Measurements from ENCODE around the gene AP3B1. TPM values are rescaled to one million over a fixed set of nuclear protein-coding genes. Genes with fewer than 3 reads are reported as not detected.

The AP3B1 gene
- total RNA-seq, 1 experiment from 2014 or later: 45.3 TPM

DNA sequence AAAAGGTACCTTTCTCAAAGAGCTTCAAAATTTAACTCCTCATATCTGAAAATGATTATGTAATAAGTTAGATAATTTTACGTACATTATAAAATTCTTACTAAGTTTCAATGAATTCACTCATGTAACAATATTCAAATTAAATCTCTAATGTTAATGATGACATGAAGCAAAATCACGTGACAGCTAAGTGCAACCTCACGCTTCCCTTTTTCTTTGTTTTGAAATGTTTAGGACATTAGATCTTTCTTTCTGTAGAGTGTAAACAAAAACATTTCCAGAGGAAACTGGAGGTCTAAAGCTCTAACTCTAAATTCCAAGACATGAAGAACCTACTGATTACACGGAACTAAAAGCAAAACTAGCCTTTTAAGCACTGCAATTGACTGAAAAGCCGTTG is 291.0 kb downstream of the AP3B1 start:
- Histone ChIP-seq H3K4me1 (ENCODE audit: insufficient read depth, low read length, poor library complexity, severe bottlenecking) (no peaks in the 10 kb centered on the region), H3K36me3 (ENCODE audit: insufficient read depth, low read length, poor library complexity, severe bottlenecking) (no peaks in the 10 kb centered on the region), H3K27ac (ENCODE audit: low read depth, low read length, poor library complexity, severe bottlenecking) (no peak overlapping the region), H3K27me3 (replicated peaks; ENCODE audit: insufficient read depth, low read depth, low read length, poor library complexity) (no peaks in the 10 kb centered on the region), H3K9me3 (ENCODE audit: low read depth, low read length, poor library complexity, severe bottlenecking) (no peaks in the 10 kb centered on the region), H3K4me3 (ENCODE audit: low read depth, low read length, poor library complexity, severe bottlenecking) (no peak overlapping the region)
- no peak for TF ChIP-seq EZH2 (IDR thresholded peaks at IDR 0.05; ENCODE audit: borderline replicate concordance, low read depth, low read length, poor library complexity, severe bottlenecking)
- TF ChIP-seq, protein P1, sequence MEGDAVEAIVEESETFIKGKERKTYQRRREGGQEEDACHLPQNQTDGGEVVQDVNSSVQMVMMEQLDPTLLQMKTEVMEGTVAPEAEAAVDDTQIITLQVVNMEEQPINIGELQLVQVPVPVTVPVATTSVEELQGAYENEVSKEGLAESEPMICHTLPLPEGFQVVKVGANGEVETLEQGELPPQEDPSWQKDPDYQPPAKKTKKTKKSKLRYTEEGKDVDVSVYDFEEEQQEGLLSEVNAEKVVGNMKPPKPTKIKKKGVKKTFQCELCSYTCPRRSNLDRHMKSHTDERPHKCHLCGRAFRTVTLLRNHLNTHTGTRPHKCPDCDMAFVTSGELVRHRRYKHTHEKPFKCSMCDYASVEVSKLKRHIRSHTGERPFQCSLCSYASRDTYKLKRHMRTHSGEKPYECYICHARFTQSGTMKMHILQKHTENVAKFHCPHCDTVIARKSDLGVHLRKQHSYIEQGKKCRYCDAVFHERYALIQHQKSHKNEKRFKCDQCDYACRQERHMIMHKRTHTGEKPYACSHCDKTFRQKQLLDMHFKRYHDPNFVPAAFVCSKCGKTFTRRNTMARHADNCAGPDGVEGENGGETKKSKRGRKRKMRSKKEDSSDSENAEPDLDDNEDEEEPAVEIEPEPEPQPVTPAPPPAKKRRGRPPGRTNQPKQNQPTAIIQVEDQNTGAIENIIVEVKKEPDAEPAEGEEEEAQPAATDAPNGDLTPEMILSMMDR (conservative IDR thresholded peaks at IDR 0.05; ENCODE audit: low read depth, low read length): no peak
- DNase-seq (ENCODE audit: low spot score): no peak
- ChIA-PET POLR2A (ENCODE audit: low non-redundant PET) (no interaction called here), CTCF (no interaction called here)
- intact Hi-C loops (cut with micrococcal nuclease; ENCODE audit: unreplicated experiment): loop anchor here (10.0 kb wide), 1 partner anchor 439 kb away; no protein-coding TSS in a partner anchor
- BruUV-seq (replicated peaks): no TSS peak

DNA sequence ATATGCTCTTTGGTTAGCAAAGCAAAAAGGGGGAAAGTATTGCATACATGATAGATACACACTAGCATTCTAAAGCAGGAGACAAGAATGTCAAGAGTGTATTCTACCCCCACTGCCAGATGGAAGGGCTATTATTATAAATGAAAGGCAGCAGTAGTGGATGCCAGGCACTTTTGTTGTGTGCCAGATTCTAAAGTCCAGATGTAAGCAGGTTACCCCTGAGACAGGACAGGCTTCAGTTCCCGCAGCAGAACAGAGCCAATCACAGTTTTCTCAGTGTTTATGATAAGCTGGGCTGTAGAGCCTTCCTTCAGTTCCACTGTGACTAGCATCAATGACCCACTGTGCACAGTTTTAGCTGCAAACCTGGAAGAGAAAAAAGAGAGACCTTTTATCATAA is 291.8 kb downstream of the AP3B1 start:
- BruUV-seq (replicated peaks): no TSS peak
- CTCF ChIA-PET: no interaction called here
- Histone ChIP-seq H3K9me3 (ENCODE audit: low read depth, low read length, poor library complexity, severe bottlenecking) (no peaks in the 10 kb centered on the region), H3K36me3 (ENCODE audit: insufficient read depth, low read length, poor library complexity, severe bottlenecking) (no peaks in the 10 kb centered on the region), H3K4me1 (ENCODE audit: insufficient read depth, low read length, poor library complexity, severe bottlenecking) (no peaks in the 10 kb centered on the region), H3K4me3 (ENCODE audit: low read depth, low read length, poor library complexity, severe bottlenecking) (no peak overlapping the region), H3K27ac (ENCODE audit: low read depth, low read length, poor library complexity, severe bottlenecking) (no peak overlapping the region), H3K27me3 (replicated peaks; ENCODE audit: insufficient read depth, low read depth, low read length, poor library complexity) (no peaks in the 10 kb centered on the region)
- no peak for DNase-seq (ENCODE audit: low spot score)
- POLR2A ChIA-PET (ENCODE audit: low non-redundant PET): no interaction called here
- TF ChIP-seq, protein P1 (conservative IDR thresholded peaks at IDR 0.05; ENCODE audit: low read depth, low read length): no peak
- TF ChIP-seq EZH2 (IDR thresholded peaks at IDR 0.05; ENCODE audit: borderline replicate concordance, low read depth, low read length, poor library complexity, severe bottlenecking): no peak
- intact Hi-C loops (cut with micrococcal nuclease; ENCODE audit: unreplicated experiment): loop anchor here (10.0 kb wide), 1 partner anchor 438 kb away; no protein-coding TSS in a partner anchor

DNA sequence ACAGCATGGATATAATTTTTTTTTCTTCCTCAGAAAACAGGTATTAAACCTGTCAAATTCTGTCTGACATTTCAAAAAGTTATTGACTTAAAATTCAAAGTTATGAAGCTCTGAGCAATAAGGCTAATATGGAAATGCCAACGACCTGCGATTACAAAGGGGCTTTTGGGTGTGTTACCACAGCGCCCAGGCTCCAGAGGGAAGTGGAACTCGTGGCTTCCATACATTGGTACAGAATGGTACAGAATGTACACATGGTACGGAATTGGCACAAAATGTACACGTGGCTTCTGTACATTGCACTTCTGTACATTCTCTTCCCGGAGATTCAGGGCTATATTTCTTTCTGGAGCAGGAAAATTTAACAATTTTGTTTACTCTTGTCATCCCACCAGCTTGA is 293.3 kb downstream of the AP3B1 start:
- Histone ChIP-seq H3K4me1 (ENCODE audit: insufficient read depth, low read length, poor library complexity, severe bottlenecking) (no peaks in the 10 kb centered on the region), H3K27me3 (replicated peaks; ENCODE audit: insufficient read depth, low read depth, low read length, poor library complexity) (no peaks in the 10 kb centered on the region), H3K36me3 (ENCODE audit: insufficient read depth, low read length, poor library complexity, severe bottlenecking) (no peaks in the 10 kb centered on the region), H3K9me3 (ENCODE audit: low read depth, low read length, poor library complexity, severe bottlenecking) (no peaks in the 10 kb centered on the region), H3K27ac (ENCODE audit: low read depth, low read length, poor library complexity, severe bottlenecking) (no peak overlapping the region), H3K4me3 (ENCODE audit: low read depth, low read length, poor library complexity, severe bottlenecking) (no peak overlapping the region)
- ChIA-PET CTCF (no interaction called here), POLR2A (ENCODE audit: low non-redundant PET) (no interaction called here)
- intact Hi-C loops (cut with micrococcal nuclease; ENCODE audit: unreplicated experiment): loop anchor here (10.0 kb wide), 1 partner anchor 436 kb away; no protein-coding TSS in a partner anchor
- BruUV-seq (replicated peaks): no TSS peak
- TF ChIP-seq, protein P1 (conservative IDR thresholded peaks at IDR 0.05; ENCODE audit: low read depth, low read length): no peak
- TF ChIP-seq EZH2 (IDR thresholded peaks at IDR 0.05; ENCODE audit: borderline replicate concordance, low read depth, low read length, poor library complexity, severe bottlenecking): no peak
- DNase-seq (ENCODE audit: low spot score): no peak
